Sigmoid colon (tissue), 4 donors: ENCODE results near the gene MESP1.

Source experiments
- EP300 ChIP-seq, 4 donors: sonication (generic); formaldehyde crosslinking; IDR thresholded peaks; one replicate each; pipeline ENCODE4 v1.6.1; 2017; ENCODE audit warnings: antibody characterized with exemption in 4 of 4
- POLR2A ChIP-seq, 2 donors: fragments of 450-650 bp; IDR thresholded peaks; one replicate each; pipeline ENCODE4 v1.6.1; 2016; ENCODE audit warnings: antibody characterized with exemption in 2 of 2, mild to moderate bottlenecking in 2 of 2, moderate library complexity in 2 of 2
- POLR2AphosphoS5 ChIP-seq, 4 donors: sonication (generic); formaldehyde crosslinking; IDR thresholded peaks; one replicate each; pipeline ENCODE4 v1.6.1; 2017; ENCODE audit warnings: antibody characterized with exemption in 4 of 4
- TF ChIP-seq, protein P1 (sequence below), 4 experiments: fragments of 450-650 bp in 3 of 4; fragments of 200-600 bp in 1 of 4; IDR thresholded peaks; one replicate each; pipeline ENCODE4 v1.5.1; 2016 to 2019; ENCODE audit warnings: antibody characterized with exemption in 4 of 4, mild to moderate bottlenecking in 3 of 4, moderate library complexity in 2 of 4

DNA sequence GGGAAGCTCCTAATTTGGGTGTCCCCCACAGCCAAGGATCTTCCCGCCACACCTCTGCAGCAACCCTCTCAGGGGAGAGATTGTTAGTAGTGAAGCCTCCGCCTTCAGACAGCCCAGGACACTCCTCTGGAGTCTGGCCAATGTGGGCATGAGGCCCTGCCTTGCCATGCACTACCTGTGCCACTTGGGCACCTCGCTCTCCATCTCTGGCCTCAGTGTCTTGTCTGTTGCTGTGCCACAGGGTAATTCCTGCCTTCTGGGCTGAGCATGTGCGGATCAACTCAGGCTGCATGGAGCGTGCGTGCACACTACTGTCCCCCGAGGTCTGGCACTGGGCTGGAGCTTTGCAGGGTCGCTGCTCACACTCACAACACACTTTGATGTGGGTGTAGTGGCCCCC is 7.9 kb upstream of the MESP1 start:
- TF ChIP-seq, protein P1, sequence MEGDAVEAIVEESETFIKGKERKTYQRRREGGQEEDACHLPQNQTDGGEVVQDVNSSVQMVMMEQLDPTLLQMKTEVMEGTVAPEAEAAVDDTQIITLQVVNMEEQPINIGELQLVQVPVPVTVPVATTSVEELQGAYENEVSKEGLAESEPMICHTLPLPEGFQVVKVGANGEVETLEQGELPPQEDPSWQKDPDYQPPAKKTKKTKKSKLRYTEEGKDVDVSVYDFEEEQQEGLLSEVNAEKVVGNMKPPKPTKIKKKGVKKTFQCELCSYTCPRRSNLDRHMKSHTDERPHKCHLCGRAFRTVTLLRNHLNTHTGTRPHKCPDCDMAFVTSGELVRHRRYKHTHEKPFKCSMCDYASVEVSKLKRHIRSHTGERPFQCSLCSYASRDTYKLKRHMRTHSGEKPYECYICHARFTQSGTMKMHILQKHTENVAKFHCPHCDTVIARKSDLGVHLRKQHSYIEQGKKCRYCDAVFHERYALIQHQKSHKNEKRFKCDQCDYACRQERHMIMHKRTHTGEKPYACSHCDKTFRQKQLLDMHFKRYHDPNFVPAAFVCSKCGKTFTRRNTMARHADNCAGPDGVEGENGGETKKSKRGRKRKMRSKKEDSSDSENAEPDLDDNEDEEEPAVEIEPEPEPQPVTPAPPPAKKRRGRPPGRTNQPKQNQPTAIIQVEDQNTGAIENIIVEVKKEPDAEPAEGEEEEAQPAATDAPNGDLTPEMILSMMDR (IDR thresholded peaks at IDR 0.05), result no peak
- TF ChIP-seq POLR2A (IDR thresholded peaks at IDR 0.05), result no peak
- TF ChIP-seq POLR2AphosphoS5 (IDR thresholded peaks at IDR 0.05), result no peak
- TF ChIP-seq EP300 (IDR thresholded peaks at IDR 0.05), result no peak
